CD4-positive, alpha-beta T cell treated with Interferon alpha-2 for 1 hour (primary cell): ENCODE measurements around the gene E2F3.

Source experiments
- DNase-seq, 2 donors: peaks; one replicate each; pipeline ENCODE4 v3.0.0-alpha.2; 2020 to 2022

E2F3 gene

DNA sequence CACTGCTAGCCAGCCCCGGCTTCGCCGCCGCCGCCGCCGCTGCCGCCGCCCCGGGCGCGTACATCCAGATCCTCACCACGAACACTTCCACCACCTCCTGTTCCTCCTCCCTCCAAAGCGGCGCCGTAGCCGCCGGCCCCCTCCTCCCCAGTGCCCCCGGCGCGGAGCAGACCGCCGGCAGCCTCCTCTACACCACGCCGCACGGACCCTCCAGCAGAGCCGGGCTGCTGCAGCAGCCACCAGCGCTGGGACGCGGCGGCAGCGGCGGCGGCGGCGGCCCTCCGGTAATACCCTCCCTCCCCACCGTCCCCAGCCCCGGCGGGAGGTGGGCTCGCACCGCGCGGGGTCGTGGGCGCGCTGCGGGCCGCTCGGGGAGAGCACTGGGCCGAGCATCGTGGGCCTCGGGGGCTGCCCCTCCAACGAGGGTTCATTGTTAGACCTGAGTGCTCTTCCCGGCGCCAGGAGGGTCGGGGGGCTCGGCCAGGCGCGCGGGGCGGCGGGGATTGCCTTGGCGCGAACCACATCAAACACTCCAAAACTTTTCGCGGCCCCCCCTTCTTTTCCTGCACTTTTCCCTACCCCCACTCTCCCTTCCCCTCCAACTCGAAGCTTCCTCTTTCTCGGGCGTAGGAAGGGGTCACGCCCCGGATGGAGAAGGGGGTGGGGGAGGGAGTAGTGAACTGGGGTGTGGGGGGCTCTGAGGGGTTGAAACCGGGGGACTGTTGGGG, 827 bp downstream of the E2F3 start:
- peak; percentile 31 to 45 for DNase-seq

- peak; percentile 91 for DNase-seq
These were observed 1.5 kb downstream of the E2F3 start for GRCh38 chr6:20403070-20403765.

DNA sequence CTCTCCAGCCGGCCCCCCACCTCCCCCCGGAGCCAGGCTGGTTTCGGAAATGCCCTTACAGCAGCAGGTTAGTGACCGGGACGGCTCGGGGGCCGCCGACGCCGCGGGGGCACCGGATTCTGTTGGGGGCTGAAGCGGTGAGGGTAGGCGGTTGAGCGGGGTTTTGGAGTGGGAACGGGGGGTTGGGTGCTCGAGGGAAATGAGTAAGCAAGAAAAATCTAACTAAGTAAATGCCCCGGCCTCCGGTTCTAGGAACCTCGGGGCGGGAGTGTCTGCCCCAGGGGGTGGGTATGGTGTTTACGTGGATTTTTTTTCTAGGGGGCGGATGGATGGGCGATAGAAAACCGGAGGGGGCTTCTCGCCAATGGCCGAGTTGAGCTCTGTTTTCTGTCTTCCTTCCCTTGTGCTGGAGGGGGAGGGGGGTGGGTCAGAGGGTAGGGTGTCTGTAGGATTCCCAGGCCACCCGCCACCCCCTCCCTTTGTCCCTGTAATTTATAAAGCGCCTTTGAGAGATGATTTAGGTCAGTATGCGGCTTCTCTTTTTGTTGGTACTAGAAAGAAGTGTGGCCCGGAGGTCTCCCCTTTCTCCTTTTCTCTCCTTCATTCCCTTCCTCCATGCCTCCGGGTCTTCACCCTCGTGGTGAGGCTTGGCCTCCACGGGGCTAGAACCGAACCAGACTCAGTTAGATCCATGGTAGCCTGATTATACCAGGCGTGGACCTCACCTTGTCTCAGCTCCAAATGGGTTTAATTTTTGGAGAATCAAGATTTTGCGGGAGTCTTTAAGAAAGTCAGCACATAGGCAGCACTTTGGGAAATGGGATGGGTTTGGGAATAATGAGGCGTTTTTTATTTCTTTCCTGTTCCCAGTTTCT, 2.3 kb downstream of the E2F3 start:
- DNase-seq: peak; percentile 61 to 72

GRCh38 chr6:20404641-20405032, 3.0 kb downstream of the E2F3 start:
- DNase-seq: peak; percentile 70 to 77

DNA sequence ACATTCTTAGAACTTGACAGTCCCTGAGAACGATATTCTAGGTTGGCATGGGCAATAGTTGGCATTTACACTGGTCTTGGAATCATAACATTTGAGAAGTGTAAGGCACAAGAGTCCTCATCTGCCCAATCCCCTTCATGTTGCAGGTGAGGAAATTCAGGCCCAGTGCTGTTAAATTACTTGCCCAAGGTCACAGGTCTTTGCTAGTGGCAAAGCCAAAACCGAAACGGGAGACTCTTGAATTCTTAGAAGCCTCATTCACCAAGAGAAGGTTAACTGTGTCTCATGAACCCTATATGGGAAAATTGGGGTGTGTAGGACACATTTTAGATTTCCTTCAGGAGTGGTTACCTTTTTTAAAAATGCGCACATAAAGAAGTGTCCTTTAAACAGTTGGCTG, 7.2 kb downstream of the E2F3 start:
- no peak for DNase-seq

- DNase-seq: peak in 1 of 2 donors; percentile 23
These were observed 7.8 kb downstream of the E2F3 start for GRCh38 chr6:20409427-20409971.

- no peak for DNase-seq
These were observed 9.9 kb downstream of the E2F3 start for GRCh38 chr6:20411544-20411943.

GRCh38 chr6:20411953-20412681, 10.4 kb downstream of the E2F3 start:
- DNase-seq: no peak

DNA sequence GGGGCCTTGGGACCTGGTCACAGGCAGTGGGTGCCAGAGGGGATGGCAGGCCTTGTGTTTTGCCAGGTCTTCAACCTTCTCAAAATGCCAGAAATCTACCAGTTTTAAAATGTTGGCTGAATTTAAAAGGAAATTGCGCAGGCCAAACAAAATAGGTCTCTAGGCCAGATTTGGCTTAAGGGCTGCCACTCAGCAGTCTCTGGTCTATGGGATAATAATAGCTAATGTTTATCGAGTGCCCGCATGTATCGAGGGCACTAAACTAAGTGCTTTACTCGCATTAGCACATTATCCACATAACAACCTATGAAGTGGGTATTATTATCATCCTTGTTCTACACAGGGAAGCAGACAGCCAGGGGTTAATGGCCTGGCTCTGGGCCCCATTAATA, 11.0 kb downstream of the E2F3 start:
- DNase-seq: no peak

DNA sequence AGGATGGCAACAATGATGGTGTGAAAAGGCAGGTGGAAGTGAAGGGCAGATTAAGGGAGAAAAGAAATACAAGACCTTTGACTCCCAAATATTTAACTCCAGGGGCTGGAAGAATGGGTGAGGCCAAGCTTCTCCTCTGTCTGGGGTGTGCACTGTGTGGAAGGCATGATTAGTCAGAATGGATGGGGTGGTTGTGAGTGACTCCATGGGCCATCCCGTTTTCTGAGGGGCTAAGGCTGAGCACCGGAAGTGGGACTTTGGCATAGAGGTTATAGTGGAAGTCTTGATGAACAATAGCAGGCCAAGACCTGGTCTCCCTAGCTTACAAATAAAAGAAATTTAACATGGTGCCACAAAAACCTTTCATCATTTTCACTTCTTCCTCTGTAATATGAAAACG, 12.1 kb downstream of the E2F3 start:
- DNase-seq: no peak

GRCh38 chr6:20414711-20415110, 13.0 kb downstream of the E2F3 start:
- no peak for DNase-seq

DNA sequence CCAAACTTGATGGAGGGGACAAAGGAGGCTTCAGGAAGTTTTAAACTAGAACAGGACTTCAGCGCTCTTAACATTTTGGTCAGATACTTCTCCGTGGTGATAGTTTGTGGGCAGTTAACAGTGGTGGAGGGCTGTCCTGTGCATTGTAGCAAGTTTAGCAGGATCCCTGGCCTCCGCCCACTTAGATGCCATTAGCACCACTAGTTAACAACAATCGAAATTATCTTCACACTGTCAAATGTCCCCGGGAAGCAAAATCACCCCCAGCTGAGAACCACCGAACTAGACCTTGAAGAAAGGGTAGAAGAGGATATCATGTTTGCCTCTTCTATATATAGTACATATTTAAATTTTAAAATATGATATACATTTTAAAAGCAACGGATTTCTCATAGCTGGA, 13.6 kb downstream of the E2F3 start:
- no peak for DNase-seq

GRCh38 chr6:20415712-20416454, 14.2 kb downstream of the E2F3 start:
- no peak for DNase-seq

- DNase-seq: no peak
These were observed 15.1 kb downstream of the E2F3 start for GRCh38 chr6:20416567-20417345.

DNA sequence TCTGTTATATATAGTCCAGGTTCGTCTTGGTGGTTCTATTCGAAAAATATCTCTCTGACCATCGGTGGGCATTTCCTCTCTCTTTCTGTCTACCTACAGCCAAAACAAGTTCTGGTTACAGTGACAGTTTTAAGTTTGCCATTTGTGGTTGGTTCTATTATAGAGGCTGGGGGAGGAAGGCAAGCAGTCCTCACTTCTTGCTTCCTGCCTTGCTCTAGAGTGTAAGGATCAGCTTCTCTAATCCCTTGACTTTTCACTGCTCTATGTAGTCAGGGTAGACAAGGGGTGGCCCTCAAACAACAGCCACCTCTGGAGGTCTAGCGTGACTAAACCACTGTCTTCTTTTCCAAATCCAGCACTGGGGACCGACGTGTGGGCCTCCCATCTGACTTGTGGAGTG, 16.1 kb downstream of the E2F3 start:
- no peak for DNase-seq

DNA sequence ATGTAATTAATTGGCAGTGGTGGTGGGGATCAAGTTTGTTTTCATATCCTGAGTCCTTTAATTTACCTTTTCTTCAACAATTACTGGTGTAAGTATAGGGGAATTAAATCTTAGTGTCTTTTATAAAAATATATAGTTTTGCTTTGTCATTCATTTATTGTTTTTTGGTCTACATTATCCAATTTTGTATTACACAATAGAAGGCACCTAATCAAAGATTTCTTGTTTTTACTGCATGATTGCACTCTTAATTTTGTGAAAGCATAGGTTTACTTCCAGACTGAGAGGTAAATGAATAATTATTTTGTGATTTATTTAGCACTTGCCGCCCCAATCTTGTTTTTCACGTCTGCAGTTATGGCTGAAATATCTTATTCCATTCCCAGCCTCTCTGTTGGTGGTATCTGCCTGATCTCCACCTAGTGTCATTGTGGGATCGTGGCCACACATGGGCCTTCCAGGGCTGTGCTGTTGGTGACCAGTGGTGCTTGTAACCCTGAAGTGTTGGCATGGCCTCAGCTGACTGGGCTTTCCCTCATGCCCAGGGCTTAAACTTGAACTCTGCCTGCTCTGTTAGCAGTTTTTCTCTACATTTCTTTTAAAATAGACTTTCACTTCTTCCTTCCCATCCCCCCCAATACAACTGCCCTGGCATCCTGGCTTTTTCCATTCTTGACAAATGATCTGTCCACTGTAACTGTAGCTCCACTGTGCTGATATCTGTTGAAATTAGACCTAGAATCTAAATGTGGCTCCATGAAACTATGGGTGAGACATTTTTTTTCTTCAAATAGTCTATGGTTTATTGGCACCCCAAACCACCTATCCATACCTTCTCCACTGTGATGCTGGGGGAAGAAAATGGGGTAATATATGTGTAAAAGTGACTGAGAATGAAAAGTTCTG, 24.8 kb downstream of the E2F3 start:
- no peak for DNase-seq

DNA sequence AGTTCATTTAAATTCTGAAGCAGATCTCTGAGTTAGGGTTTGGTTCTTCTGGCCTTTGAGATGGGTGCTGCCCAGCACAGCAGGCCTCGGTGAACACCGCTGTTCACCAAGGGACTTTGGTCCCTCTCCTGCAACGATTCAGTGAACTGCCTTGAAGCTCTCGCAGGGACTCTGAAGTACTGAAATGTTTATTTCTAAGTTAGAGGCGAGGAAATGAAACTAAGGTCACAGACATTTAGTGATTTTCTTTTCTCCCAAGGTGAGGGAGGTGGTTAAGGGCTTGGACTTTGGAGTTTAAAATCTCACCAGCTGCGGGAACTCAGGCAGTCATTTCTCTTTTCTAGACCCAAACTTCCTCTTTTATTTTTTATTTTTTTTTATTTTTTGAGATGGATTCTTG, 26.2 kb downstream of the E2F3 start:
- no peak for DNase-seq

- no peak for DNase-seq
These were observed 31.0 kb downstream of the E2F3 start for GRCh38 chr6:20432692-20433091.

DNA sequence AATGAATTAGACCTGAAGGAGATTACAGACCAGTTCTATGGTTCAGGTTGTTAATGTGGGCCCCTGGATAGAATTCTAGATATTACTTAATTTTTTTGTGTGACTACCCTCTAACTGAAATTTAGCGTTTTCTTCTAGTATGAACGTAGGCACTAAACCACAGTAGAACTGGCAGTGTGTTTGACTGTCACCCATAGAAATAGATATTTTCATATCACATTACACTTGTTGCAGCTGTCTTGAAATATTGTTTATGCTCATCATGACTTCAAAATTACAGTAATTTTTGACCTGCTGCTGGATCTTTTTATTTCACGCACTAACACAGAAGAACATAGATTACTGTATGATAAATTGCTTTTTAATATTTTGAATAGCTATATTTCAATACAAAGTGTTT, 31.6 kb downstream of the E2F3 start:
- DNase-seq: no peak

- DNase-seq: no peak
These were observed 32.2 kb downstream of the E2F3 start for GRCh38 chr6:20433929-20434328.
